Measurements from ENCODE around the gene VAMP1. TPM values are rescaled to one million over a fixed set of nuclear protein-coding genes. Genes with fewer than 3 reads are reported as not detected.
"Not testable (repeated sequence)": the region's sequence is repeated elsewhere in the genome, so short reads cannot be mapped to it uniquely, and the experiment has no call there.

Gene VAMP1
- total and polyA plus RNA-seq, 2 of the 8 experiments (the other 6 are each of a cell fraction or from before 2014, with no cell fraction given), result 10.8 to 23.1 TPM

DNA sequence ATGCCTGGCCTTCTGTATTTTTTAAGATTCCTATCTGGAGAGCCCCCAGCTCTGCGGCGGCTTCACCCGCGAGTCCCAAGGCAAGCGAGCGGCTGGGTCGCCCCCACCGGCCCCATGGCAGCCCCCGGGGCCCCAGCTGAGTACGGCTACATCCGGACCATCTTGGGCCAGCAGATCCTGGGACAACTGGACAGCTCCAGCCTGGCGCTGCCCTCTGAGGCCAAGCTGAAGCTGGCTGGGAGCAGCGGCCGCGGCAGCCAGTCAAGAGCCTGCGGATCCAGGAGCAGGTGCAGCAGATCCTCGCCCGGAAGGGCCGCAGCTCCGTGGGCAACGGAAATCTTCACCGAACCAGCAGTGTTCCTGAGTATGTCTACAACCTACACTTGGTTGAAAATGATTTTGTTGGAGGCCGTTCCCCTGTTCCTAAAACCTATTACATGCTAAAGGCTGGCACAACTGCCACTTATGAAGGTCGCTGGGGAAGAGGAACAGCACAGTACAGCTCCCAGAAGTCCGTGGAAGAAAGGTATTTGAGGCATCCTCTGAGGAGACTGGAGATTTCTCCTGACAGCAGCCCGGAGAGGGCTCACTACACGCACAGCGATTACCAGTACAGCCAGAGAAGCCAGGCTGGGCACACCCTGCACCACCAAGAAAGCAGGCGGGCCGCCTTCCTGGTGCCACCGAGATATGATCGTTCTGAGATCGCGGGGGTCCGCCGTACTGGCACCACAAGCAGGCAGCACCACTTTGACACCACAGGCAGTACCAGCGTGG is 7.3 kb upstream of the VAMP1 start:
- not testable (repeated sequence) for H3K4ac ChIP-seq (replicated peaks; ENCODE audit: insufficient read length, low read depth, low read length); H3K36me3 ChIP-seq (ENCODE audit: control insufficient read depth in 2 of 4, insufficient read depth in 4 of 4, low read length in 3 of 4); H3K56ac ChIP-seq (replicated peaks; ENCODE audit: insufficient read length, low read depth, low read length); H3K23me2 ChIP-seq (ENCODE audit: low read depth, low read length); H3K4me3 ChIP-seq (ENCODE audit: extremely low read depth in 1 of 4, insufficient read depth in 2 of 4, low read depth in 3 of 4, low read length in 4 of 4); H3K9ac ChIP-seq (replicated peaks in 1 of 4; ENCODE audit: extremely low read depth in 1 of 4, low read depth in 3 of 4, low read length in 3 of 4); H3K4me2 ChIP-seq (ENCODE audit: insufficient read depth in 1 of 2, low read depth in 2 of 2, low read length in 2 of 2); FAIRE-seq; H4K5ac ChIP-seq (ENCODE audit: insufficient read length, low read depth, low read length); H4K8ac ChIP-seq (ENCODE audit: extremely low read depth, insufficient read depth, low read length); H2BK120ac ChIP-seq (replicated peaks; ENCODE audit: low read depth, low read length); H2AFZ ChIP-seq (ENCODE audit: low read length); H2BK15ac ChIP-seq (ENCODE audit: low read length); H2BK5ac ChIP-seq (ENCODE audit: low read depth, low read length); H3K79me2 ChIP-seq (ENCODE audit: control insufficient read depth in 1 of 2, insufficient read depth in 2 of 2, low read length in 2 of 2); DNase-seq (ENCODE audit: low read depth in 1 of 2, low spot score in 2 of 2); H3K79me1 ChIP-seq (ENCODE audit: low read depth, low read length); H2AK5ac ChIP-seq (ENCODE audit: low read depth, low read length); H4K20me1 ChIP-seq (replicated peaks in 1 of 2; ENCODE audit: control insufficient read depth in 1 of 2, insufficient read depth in 2 of 2, low read length in 2 of 2); H3K27ac ChIP-seq (ENCODE audit: low read depth, low read length); H4K91ac ChIP-seq (replicated peaks; ENCODE audit: insufficient read length, low read length); H3K14ac ChIP-seq (ENCODE audit: insufficient read length); H2BK12ac ChIP-seq (ENCODE audit: low read depth, low read length); H3K23ac ChIP-seq (ENCODE audit: insufficient read length); H3K4me1 ChIP-seq (replicated peaks in 1 of 4; ENCODE audit: control insufficient read depth in 3 of 4, insufficient read depth in 4 of 4, low read length in 3 of 4); H3K27me3 ChIP-seq (replicated peaks in 1 of 4; ENCODE audit: control insufficient read depth in 3 of 4, extremely low read depth in 1 of 4, insufficient read depth in 3 of 4, low read length in 3 of 4); H2BK20ac ChIP-seq (ENCODE audit: low read length); H3K18ac ChIP-seq (ENCODE audit: extremely low read depth, low read length)
- CTCF ChIA-PET (ENCODE audit: partially characterized antibody), result interaction anchor here (1.0 kb wide), 1 partner anchor 12 kb away, joined by 8 read pairs; no protein-coding TSS in a partner anchor
- 93% methylated on average over 37 of the region's 37 CpGs; no CpG with 5 or more reads in 1 of the 2 experiments for WGBS, 2 experiments (ENCODE audit: extremely low coverage in 1 of 2, insufficient coverage in 1 of 2, insufficient read length in 1 of 2, insufficient replicate concordance in 2 of 2, low coverage in 1 of 2, low lambda C conversion rate in 2 of 2, missing lambda C conversion rate in 1 of 2)
- peaks cover 0 to 10% of the 10 kb centered on the region in 2 experiments; a peak in 2 of 4 replicates for H3K9me3 ChIP-seq (ENCODE audit: insufficient read depth in 2 of 2, low read depth in 1 of 2, low read length in 1 of 2)
- POLR2A ChIA-PET (ENCODE audit: partially characterized antibody), result interaction anchor here (0.7 to 1.5 kb wide), 3 partner anchors 10 to 27 kb away, joined by 3 to 4 read pairs (median 3); no protein-coding TSS in a partner anchor

All from H1 (cell line).